NCI-H128 (cell line): Measurements from ENCODE around the gene C9orf50.

Experiments used
- DNase-seq: peaks from one replicate; lab custom pipeline; 2025; ENCODE audit not compliant: unreplicated experiment; lab: John Stamatoyannopoulos, UW

C9orf50 gene

DNA sequence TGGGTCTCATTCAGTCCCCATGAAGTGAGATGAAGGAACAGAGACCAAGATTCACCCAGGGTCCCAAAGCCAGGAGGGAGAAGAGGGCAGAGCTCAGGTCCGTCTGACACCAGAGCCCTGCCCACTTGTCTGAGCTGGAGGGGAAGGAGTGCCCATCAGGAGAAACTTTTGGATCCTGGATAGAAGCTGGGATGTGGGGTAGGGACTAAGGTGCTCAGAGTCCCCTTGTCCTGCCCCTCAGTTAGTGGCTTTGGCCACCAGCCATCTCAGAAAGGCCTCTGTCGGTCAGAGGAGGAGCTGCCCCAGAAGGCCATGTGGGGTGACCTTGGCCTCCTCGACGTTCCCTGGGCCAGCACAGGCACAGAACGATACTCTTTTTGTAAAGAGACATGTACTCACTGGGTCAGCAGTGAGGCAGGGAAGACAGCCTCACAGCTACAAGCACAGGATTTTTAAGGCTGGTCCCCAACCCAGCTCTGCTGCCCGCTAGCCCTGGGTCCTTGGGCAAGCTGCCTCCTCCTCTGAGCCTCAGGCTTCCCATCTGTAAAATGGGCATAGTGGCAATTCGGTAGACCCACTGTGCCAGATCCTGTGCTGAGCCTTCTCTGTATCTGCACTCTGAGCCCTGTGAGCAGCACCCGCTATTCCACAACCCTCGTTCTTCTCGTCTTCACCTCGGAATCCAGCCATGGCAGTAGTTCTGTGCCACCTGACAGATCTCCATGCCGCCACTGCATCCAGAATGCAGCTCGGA, 49.4 kb downstream of the C9orf50 start:
- no peak for DNase-seq

DNA sequence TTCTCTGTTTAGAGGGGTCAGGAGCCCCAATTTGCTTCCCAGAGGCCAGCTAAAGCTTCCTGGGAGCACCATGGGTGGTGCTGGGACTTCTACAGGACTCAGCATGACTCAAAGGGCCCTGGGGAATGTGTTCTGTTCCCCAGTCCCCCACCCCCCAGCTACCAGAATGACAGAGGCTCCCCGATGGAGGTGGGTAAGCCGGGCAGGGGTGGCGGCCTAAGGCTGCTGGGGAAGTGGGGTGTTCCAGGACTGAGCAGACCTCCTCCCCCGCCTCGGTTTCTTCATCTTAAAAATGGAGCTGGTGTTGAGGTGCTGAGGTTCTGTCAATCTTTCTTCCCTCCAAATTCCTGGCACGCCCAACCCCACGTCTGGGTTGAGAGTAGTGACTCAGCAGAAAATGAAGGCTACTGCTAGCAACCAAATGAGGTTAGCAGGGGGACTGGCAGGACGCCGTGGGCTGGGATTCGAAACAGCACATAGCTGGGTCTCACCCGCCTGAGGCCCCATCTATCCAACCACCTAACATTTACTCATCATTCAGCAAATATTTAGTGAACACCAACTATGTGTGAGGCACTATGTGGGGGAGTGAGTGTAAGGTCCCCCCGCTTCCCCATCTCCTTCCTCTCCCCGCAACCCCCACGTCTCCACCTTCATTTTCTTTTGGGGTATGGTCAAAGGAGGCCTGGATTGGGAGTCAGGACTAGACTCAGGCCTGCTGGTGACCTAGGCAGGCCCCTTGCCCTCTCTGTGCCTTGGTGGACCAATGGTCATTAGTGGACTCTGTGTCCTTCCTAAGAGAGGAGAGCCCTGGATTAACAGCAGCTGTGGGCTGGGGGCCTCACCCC, 50.2 kb downstream of the C9orf50 start:
- DNase-seq = no peak

DNA sequence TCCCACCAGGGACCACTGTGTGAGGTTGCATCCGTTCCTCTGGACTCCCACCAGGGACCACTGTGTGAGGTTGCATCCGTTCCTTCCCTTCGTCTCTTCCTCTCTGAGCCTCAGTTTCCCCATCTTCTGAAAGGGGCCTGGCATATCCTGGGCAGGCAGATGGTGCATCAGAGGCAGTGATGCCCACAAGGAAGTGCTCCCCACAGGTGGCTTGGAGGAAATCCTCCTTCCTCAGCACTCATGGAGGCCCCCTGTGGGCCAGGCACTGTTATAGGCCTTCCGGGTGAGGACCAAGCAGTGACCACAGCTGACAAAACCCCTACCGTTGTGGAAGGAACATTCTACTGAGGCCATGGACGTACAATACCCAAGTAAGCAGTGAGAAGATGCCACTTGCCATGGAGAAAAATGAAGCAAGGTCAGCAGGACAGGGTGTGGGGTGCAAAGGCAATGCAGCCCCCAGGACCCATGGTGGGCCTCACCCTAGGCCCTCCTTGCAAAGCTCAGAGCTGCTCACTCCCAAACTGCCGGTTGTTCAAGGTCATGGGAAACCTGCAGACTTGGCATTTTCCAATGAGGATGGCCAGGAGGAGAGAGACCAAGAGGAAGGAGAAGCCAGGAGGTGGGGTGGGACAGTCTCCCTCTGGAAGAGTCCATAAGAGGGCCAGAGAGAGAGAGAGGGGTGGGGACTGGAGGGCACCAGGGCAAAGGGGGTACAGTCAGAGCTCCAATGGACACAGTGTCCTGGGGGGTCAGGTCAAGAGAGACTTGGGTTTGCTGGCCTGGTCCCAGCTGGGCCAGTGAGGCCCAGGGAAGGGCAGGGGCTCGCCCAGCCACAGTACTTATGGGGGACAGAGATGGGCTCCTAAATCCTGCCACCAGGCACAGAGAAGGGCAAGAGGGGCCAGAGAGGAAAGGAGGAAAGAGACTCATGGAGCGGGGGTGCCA, 51.1 kb downstream of the C9orf50 start:
- DNase-seq = no peak

DNA sequence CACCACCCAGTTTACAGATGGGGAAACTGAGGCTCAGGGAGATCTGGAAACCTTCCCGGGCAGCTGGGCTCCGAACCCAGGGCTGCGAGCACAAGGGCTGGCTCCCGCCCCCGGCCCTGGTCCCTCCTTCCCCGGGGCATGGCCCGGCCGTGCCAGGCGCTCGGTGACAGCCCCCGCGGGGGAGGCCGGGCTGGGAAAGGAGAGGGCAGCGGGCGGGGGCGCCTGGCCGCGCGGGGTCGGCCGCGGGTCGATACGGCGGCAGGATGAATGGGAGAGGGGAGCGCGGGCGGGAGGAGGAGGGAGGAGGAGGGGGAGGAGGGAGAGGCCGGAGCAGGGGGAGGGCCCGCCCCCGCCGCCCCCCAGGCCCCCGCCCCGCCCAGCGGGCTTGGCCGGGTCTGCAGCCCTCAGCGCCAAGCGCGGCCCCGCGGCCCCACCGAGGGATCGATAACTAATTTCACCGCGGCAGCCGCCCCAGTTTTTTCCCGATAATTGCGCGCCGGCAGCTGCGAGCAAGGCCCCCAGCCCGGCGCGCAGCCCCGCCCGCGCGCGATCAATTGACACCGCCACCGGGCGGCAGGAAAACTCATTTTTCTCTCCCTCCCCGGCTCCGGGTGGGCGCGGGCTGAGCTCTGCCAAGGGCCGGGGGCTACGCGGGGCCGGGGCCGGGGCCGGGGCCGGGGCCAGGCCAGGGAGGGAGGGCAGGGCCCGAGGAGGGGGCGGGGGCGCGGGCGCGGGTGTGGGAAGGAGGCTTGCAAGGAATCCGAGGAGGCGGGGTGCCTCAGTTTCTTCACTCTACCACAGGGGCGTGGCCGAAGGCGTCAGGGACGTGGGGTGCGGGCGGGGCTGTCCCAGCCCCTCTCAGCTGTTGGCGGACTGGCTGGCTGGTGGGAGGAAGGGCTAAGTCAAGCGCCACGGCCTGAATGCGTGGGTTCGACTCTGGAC, 52.1 kb downstream of the C9orf50 start:
- no peak for DNase-seq

DNA sequence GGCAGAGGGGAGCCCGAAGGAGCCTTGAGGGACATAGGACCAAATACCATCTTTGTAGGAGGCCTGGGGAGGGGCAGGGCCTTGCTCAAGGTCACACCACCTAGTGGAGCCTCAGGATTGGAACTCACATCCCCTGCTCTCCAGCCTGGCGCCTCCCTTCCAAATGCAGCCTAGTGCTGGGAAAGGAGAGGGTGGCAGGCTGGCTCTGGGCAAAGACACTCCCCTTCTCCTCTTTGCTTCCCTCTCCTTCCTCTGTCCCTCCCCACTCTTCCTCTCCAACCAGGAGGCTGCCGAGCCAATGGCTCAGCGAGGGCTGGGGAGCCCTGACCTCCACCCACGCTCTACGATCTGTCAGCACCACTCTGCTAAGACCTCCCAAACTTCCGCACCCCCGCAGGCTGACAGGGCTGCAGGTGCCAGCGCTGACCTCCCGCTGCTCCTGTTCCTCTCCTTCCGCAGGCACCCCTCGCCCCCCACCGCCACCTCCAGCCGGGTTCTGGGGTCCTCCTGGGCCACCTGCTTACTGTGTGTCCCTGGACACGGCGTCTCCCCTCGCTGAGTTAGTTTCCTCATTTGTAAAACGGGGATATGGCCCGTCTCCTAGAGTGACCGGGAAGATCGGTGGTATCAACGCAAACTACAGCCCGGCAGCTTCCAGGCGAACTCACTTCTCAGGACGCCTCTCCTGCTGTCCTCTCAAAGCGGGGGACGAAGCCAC, 52.9 kb downstream of the C9orf50 start:
- no peak for DNase-seq

DNA sequence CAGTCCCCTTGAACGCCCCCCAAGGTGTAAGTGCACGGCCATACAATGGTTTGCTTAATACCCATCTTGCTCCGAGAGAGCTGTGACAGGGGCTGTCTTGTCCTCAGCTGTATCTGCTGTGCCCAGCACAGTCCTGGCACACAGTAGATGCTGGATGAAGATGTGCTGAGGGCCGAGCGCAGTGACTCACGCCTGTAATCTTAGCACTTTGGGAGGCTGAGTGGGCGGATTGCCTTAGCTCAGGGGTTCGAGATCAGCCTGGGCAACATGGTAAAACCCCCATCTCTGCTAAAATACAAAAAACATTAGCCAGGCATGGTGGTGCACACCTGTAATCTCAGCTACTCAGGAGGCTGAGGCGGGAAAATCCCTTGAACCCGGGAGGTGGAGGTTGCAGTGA, 53.6 kb downstream of the C9orf50 start:
- no peak for DNase-seq

DNA sequence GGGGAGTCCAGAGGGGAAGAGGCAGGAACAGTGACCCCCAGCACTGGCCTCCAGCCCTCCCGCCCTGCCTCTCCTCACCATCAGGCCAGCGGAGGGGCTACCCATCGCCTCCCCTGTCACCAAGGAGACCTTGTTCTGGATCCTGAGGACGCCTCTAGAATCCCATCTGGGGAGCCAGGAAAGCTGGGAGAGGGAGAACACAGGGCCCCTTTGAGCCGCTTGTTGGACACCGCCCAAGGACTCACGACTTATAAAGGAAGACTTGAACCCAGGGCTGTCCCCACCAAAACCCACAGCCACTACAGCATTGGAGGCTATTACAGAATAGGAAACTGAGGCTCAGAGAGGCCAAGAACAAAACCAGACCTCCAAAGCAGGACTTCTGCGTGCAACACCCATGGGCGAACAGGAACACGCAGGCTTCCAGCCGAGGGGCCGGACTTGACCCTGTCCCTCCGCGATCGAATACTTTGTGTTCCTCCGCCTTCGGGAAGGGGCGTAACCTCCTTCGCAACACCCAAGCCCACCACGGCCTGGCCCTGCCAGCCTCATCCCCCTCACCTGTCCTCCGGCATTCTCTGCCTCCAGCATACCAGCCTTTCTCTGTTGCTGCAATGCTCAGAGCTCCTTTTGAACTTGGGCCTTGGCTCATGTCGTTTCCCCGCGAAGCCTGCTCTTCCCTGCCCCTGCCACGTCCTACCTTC, 54.2 kb downstream of the C9orf50 start:
- no peak for DNase-seq

DNA sequence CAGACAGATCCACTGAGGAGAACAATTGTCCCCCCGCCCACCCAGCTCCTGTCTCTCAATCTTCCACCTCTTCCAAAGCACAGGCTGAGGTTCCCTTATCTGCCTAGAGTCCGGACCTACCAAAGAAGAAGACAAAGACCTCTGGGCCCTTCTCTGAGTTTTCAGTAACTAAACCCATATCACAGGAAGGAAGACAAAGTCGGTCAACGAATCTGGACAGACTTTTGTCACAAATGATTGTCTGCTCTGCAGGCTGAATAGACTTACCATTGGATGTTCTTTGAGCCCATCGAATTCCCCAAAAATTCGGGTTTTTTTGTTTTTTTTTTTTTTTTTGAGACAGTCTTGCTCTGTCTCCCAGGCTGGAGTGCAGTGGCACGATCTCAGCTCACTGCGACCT, 58.0 kb downstream of the C9orf50 start:
- no peak for DNase-seq

DNA sequence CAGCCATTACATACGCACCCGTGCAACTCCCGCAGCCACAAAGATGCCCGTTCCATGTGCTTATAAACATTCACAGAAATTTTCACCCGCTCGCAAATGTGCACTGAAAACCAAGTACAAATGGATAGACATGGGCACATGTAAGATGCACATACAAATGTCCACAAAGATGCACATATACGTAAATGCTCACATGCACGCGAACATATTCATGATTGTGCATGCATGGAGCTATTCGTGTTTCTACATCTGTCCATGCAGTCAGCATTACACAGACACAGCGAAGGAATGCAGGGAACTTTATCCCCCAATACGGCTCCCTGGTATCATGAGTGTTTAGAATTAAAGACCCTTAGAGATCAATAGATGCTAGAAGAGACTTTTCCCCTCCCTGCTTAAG, 58.4 kb downstream of the C9orf50 start:
- no peak for DNase-seq
